GM12878 (cell line): ENCODE data around the gene SPTBN2. TPM values are rescaled to one million over a fixed set of nuclear protein-coding genes. Genes with fewer than 3 reads are reported as not detected.

Experiments
- ATAC-seq: fragments of 200-7000 bp; cut with Tn5 transposase; 3 replicates; pipeline ENCODE4 v1.9.1; 2020; ENCODE audit warnings: mild to moderate bottlenecking, moderate library complexity
- BruUV-seq: library from RNA; stranded (reverse); fragments of 400-500 nt; replicated peaks from 2 replicates; lab custom pipeline; 2021; lab: Mats Ljungman, UMichigan
- CTCF ChIA-PET: fragments of 300-600 bp; sonication (Branson Sonifier 250); formaldehyde crosslinking; extraction: SDS; loops from one replicate; lab custom pipeline; 2021; ENCODE audit warnings: inconsistent platforms; lab: Yijun Ruan, JAX
- POLR2A ChIA-PET: fragments of 350-600 bp; formaldehyde crosslinking; extraction: SDS; loops from one replicate; lab custom pipeline; 2021; ENCODE audit warnings: inconsistent platforms; lab: Charles Lee
- RAD21 ChIA-PET: fragments of 300-600 bp; sonication (Branson Sonifier 250); formaldehyde crosslinking; loops from one replicate; lab custom pipeline; 2023; ENCODE audit warnings: antibody characterized with exemption; ENCODE audit not compliant: unreplicated experiment; lab: Charles Lee
- SMC1A ChIA-PET: fragments of 300-600 bp; sonication (Branson Sonifier 250); formaldehyde crosslinking; loops from one replicate; lab custom pipeline; 2023; ENCODE audit not compliant: unreplicated experiment, uncharacterized antibody; lab: Charles Lee
- DNase-seq: peaks from one replicate; pipeline ENCODE4 v3.0.0-alpha.2; 2011; ENCODE audit warnings: low read depth, low spot score
- FAIRE-seq: peaks from 3 replicates; lab custom pipeline; 2011; peaks lifted over from hg19 to GRCh38; lab: Jason Lieb, UNC
- H2AFZ ChIP-seq: 2 replicates; pipeline ENCODE4 v1.6.0; 2011; ENCODE audit warnings: low read depth, low read length, control low read depth; ENCODE audit not compliant: control insufficient read depth
- H3K27ac ChIP-seq: 2 replicates; pipeline ENCODE4 v1.5.1; 2011; ENCODE audit warnings: control low read depth; ENCODE audit not compliant: control insufficient read depth, insufficient read depth
- H3K27me3 ChIP-seq, 2 experiments: replicated peaks in 1 of 2; 2 replicates each; pipeline versions ENCODE4 v1.6.0 to v1.6.1; 2011; ENCODE audit warnings: low read length in 1 of 2; ENCODE audit not compliant: control insufficient read depth in 2 of 2, insufficient read depth in 2 of 2
- H3K36me3 ChIP-seq, 2 experiments: 2 replicates each; pipeline ENCODE4 v1.5.1; 2011; ENCODE audit warnings: low read length in 1 of 2; ENCODE audit not compliant: control insufficient read depth in 2 of 2, insufficient read depth in 2 of 2
- H3K4me1 ChIP-seq: 2 replicates; pipeline ENCODE4 v1.6.1; 2011; ENCODE audit warnings: mild to moderate bottlenecking, low read length, moderate library complexity, mixed read lengths; ENCODE audit not compliant: control insufficient read depth, insufficient read depth
- H3K4me2 ChIP-seq: 2 replicates; pipeline ENCODE4 v1.6.0; 2011; ENCODE audit warnings: control low read depth; ENCODE audit not compliant: control insufficient read depth, insufficient read depth
- H3K4me3 ChIP-seq: fragments of 200-600 bp; sonication (generic); 2 replicates; pipeline ENCODE4 v1.5.1; 2016
- H3K79me2 ChIP-seq: 2 replicates; pipeline ENCODE4 v1.6.0; 2011; ENCODE audit warnings: low read length; ENCODE audit not compliant: control insufficient read depth, insufficient read depth
- H3K9ac ChIP-seq: 2 replicates; pipeline ENCODE4 v1.8.0; 2011; ENCODE audit warnings: low read length, control low read depth, mixed read lengths; ENCODE audit not compliant: control insufficient read depth, insufficient read depth
- H3K9me3 ChIP-seq: replicated peaks from 3 replicates; pipeline ENCODE4 v1.5.1; 2011; ENCODE audit warnings: mild to moderate bottlenecking, low read length; ENCODE audit not compliant: control insufficient read depth, insufficient read depth
- H4K20me1 ChIP-seq: 2 replicates; pipeline ENCODE4 v1.6.0; 2011; ENCODE audit not compliant: control insufficient read depth, insufficient read depth
- CBX5 ChIP-seq: sonication (generic); IDR thresholded peaks from 2 replicates; pipeline ENCODE4 v1.6.1; 2016; ENCODE audit warnings: low read depth, moderate library complexity, mild to moderate bottlenecking, inconsistent platforms
- GABPA ChIP-seq: IDR thresholded peaks from 2 replicates; pipeline ENCODE4 v1.6.1; 2014; ENCODE audit warnings: antibody characterized with exemption, low read depth, mild to moderate bottlenecking, inconsistent platforms
- MEF2A ChIP-seq: IDR thresholded peaks from 2 replicates; pipeline ENCODE4 v1.6.1; 2011; ENCODE audit warnings: low read depth, mild to moderate bottlenecking, low read length, moderate library complexity; ENCODE audit not compliant: insufficient read depth
- NR2C2 ChIP-seq: IDR thresholded peaks from 2 replicates; pipeline ENCODE4 v1.6.1; 2011; ENCODE audit warnings: borderline replicate concordance, low read depth; ENCODE audit not compliant: control insufficient read depth, insufficient read length
- RCOR1 ChIP-seq: conservative IDR thresholded peaks from 2 replicates; pipeline ENCODE4 v1.6.1; 2012; ENCODE audit warnings: low read depth, low read length, improper control_type of control experiment
- RELA ChIP-seq: fragments of 450-650 bp; IDR thresholded peaks from 2 replicates; pipeline ENCODE4 v1.8.0; 2014; ENCODE audit warnings: borderline replicate concordance; ENCODE audit not compliant: partially characterized antibody
- TARDBP ChIP-seq: IDR thresholded peaks from 2 replicates; pipeline ENCODE4 v1.6.1; 2016; ENCODE audit warnings: borderline replicate concordance
- WGBS: methylation state at CpG from one replicate; pipeline ENCODE4 v1.1.6; 2016; ENCODE audit warnings: low lambda C conversion rate; ENCODE audit not compliant: insufficient replicate concordance, insufficient coverage; ENCODE audit errors: missing lambda C conversion rate; 5-methylcytosine and 5-hydroxymethylcytosine counted together
- in situ Hi-C: fragments of 300-500 bp; cut with MboI; formaldehyde crosslinking; loops from 9 replicates; pipeline ENCODE4 v1.14.3; 2018; ENCODE audit warnings: mixed read lengths
- intact Hi-C: fragments of 100-400 bp; cut with micrococcal nuclease; formaldehyde crosslinking; loops from one replicate; pipeline ENCODE4 v1.14.2; 2022; ENCODE audit not compliant: unreplicated experiment
- polyA plus RNA-seq, 11 experiments: library from polyadenylated mRNA; depleted of rRNA in 4 of 11; unstranded in 6 of 11; stranded (reverse) in 5 of 11; fragments of >200 nt; fragmentation: Nextera tagmentation in 4 of 11; fragmentation: Illumina TruSeq in 1 of 11; extraction: Ambion mirVana in 4 of 11; extraction: Trizol in 1 of 11; gene quantifications; 1 replicate in 1 of 11; 2 replicates in 10 of 11; pipeline versions ENCODE4 v1.2.1 to v1.2.3, GENCODE V29; 2011 to 2016; ENCODE audit warnings: inconsistent platforms in 2 of 11, missing spikeins in 2 of 11, low read depth in 1 of 11
- total RNA-seq, 4 experiments: library from RNA; depleted of rRNA in 3 of 4; stranded (reverse); fragments of >200 nt in 3 of 4; fragmentation: Illumina TruSeq in 1 of 4; extraction: Trizol in 1 of 4; gene quantifications; 2 replicates each; pipeline versions ENCODE4 v1.2.1 to v1.2.3, GENCODE V29; 2013 to 2021
- TF ChIP-seq, protein P1 (sequence below): fragments of 450-650 bp; IDR thresholded peaks from 2 replicates; pipeline ENCODE4 v1.6.1; 2017; ENCODE audit warnings: mild to moderate bottlenecking, low read depth, inconsistent platforms; ENCODE audit not compliant: poor library complexity, severe bottlenecking
- TF ChIP-seq, protein P2 (sequence below): IDR thresholded peaks from 2 replicates; pipeline ENCODE4 v1.6.1; 2012; ENCODE audit warnings: improper control_type of control experiment, low read depth, low read length; ENCODE audit not compliant: insufficient replicate concordance

The SPTBN2 gene
- total and polyA plus RNA-seq, 10 of the 15 experiments (the other 5 are each of a cell fraction or from before 2014, with no cell fraction given), result 0.38 to 1.0 (median 0.69) TPM; not detected in 5

DNA sequence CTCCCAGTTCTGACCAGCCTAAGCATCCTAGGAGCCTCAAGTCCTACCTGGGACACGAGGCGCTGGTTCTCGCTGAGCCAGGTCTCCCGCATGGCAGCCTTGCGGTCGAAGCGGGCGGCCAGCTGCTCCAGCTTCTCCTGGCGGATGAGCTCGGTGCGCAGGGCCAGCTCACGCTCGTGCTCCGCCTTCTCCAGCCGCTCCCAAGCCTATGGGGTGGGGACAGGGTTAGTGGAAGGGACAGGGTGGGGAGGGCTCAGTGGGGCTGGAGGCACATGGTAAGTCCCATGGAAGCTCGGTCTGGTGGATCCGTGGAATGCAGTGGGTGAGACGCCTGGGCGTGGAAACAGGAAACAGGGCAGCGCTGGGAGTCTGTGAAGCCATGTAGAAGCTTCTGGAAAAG, 20.9 kb downstream of the SPTBN2 start (continued):
- TF ChIP-seq GABPA, result no peak
- TF ChIP-seq, protein P1, sequence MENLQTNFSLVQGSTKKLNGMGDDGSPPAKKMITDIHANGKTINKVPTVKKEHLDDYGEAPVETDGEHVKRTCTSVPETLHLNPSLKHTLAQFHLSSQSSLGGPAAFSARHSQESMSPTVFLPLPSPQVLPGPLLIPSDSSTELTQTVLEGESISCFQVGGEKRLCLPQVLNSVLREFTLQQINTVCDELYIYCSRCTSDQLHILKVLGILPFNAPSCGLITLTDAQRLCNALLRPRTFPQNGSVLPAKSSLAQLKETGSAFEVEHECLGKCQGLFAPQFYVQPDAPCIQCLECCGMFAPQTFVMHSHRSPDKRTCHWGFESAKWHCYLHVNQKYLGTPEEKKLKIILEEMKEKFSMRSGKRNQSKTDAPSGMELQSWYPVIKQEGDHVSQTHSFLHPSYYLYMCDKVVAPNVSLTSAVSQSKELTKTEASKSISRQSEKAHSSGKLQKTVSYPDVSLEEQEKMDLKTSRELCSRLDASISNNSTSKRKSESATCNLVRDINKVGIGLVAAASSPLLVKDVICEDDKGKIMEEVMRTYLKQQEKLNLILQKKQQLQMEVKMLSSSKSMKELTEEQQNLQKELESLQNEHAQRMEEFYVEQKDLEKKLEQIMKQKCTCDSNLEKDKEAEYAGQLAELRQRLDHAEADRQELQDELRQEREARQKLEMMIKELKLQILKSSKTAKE, result no peak

DNA sequence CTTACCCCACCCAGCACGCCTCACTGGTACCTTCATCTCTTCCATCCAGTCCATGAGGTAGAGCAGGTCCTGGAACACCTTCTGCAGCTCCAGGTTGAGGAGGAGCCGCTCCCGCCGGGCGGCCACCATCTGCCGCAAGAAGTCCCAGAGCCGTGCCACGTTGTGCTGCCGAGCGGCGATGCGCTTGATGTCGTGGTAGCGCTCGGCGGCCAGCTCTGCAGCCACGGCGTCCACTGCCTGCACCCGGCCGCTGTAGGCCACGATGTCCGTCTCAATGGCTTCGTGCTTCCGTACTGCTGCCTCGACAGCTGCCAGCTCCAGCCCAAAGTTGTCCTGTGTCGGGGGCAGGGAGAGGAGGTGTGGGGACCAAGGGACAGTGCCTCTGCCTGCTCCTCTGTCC, 21.5 kb downstream of the SPTBN2 start:
- RAD21 ChIA-PET, result no interaction called here
- POLR2A ChIA-PET, result no interaction called here
- H3K4me3 ChIP-seq, result no peak overlapping the region
- TF ChIP-seq, protein P1, result no peak
- TF ChIP-seq NR2C2 (no peak), MEF2A (no peak), RCOR1 (no peak), CBX5 (no peak), TARDBP (no peak), RELA (no peak)
- TF ChIP-seq, protein P2, sequence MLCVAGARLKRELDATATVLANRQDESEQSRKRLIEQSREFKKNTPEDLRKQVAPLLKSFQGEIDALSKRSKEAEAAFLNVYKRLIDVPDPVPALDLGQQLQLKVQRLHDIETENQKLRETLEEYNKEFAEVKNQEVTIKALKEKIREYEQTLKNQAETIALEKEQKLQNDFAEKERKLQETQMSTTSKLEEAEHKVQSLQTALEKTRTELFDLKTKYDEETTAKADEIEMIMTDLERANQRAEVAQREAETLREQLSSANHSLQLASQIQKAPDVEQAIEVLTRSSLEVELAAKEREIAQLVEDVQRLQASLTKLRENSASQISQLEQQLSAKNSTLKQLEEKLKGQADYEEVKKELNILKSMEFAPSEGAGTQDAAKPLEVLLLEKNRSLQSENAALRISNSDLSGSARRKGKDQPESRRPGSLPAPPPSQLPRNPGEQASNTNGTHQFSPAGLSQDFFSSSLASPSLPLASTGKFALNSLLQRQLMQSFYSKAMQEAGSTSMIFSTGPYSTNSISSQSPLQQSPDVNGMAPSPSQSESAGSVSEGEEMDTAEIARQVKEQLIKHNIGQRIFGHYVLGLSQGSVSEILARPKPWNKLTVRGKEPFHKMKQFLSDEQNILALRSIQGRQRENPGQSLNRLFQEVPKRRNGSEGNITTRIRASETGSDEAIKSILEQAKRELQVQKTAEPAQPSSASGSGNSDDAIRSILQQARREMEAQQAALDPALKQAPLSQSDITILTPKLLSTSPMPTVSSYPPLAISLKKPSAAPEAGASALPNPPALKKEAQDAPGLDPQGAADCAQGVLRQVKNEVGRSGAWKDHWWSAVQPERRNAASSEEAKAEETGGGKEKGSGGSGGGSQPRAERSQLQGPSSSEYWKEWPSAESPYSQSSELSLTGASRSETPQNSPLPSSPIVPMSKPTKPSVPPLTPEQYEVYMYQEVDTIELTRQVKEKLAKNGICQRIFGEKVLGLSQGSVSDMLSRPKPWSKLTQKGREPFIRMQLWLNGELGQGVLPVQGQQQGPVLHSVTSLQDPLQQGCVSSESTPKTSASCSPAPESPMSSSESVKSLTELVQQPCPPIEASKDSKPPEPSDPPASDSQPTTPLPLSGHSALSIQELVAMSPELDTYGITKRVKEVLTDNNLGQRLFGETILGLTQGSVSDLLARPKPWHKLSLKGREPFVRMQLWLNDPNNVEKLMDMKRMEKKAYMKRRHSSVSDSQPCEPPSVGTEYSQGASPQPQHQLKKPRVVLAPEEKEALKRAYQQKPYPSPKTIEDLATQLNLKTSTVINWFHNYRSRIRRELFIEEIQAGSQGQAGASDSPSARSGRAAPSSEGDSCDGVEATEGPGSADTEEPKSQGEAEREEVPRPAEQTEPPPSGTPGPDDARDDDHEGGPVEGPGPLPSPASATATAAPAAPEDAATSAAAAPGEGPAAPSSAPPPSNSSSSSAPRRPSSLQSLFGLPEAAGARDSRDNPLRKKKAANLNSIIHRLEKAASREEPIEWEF, result no peak
- H3K9ac ChIP-seq, result no peak overlapping the region
- no peak overlapping the region for H3K4me2 ChIP-seq
- intact Hi-C loops (no loop called here), in situ Hi-C loops (no loop called here)
- no peaks in the 10 kb centered on the region for H3K36me3 ChIP-seq
- no peak overlapping the region for H3K27ac ChIP-seq
- BruUV-seq, result no TSS peak
- ATAC-seq (no peak), DNase-seq (no peak), FAIRE-seq (no peak)
- H3K9me3 ChIP-seq, result no peaks in the 10 kb centered on the region
- 79% methylated on average over 26 of the region's 26 CpGs for WGBS
- no peaks in the 10 kb centered on the region for H3K79me2 ChIP-seq
- no peaks in the 10 kb centered on the region for H3K27me3 ChIP-seq
- no peaks in the 10 kb centered on the region for H4K20me1 ChIP-seq
- no peaks in the 10 kb centered on the region for H3K4me1 ChIP-seq
- no peak overlapping the region for H2AFZ ChIP-seq
- SMC1A ChIA-PET, result no interaction called here
- CTCF ChIA-PET, result no interaction called here
